Thyroid gland (tissue), 4 donors: ENCODE measurements around the gene PALM2AKAP2.

Experiments
- CTCF ChIP-seq, 6 experiments: fragments of 200-600 bp in 3 of 6; fragments of 450-650 bp in 3 of 6; sonication (generic) in 3 of 6; IDR thresholded peaks; one replicate each; pipeline ENCODE4 v1.5.1; 2016 to 2019; ENCODE audit warnings: antibody characterized with exemption in 6 of 6, mild to moderate bottlenecking in 2 of 6, inconsistent platforms in 1 of 6, moderate library complexity in 1 of 6
- POLR2A ChIP-seq, 2 donors: fragments of 450-650 bp; IDR thresholded peaks; one replicate each; pipeline ENCODE4 v1.6.1; 2017; ENCODE audit warnings: antibody characterized with exemption in 2 of 2, mild to moderate bottlenecking in 2 of 2, moderate library complexity in 1 of 2

GRCh38 chr9:109791747-109792146 lies 11.7 kb downstream of the PALM2AKAP2 start:
- no peak for TF ChIP-seq CTCF (IDR thresholded peaks at IDR 0.05)
- no peak for TF ChIP-seq POLR2A (IDR thresholded peaks at IDR 0.05)
